Activated CD8-positive, alpha-beta memory T cell treated with anti-CD3 and anti-CD28 coated beads, Interleukin-2, amount 50 U/mL, for 1 hour (primary cell): ENCODE results near the gene SLC25A45.
"Not testable (repeated sequence)": the region's sequence is repeated elsewhere in the genome, so short reads cannot be mapped to it uniquely, and the experiment has no call there.

ENCODE experiments used
- DNase-seq: peaks from one replicate; pipeline ENCODE4 v3.0.0-alpha.2; 2020; ENCODE audit errors: extremely low read depth

The SLC25A45 gene

DNA sequence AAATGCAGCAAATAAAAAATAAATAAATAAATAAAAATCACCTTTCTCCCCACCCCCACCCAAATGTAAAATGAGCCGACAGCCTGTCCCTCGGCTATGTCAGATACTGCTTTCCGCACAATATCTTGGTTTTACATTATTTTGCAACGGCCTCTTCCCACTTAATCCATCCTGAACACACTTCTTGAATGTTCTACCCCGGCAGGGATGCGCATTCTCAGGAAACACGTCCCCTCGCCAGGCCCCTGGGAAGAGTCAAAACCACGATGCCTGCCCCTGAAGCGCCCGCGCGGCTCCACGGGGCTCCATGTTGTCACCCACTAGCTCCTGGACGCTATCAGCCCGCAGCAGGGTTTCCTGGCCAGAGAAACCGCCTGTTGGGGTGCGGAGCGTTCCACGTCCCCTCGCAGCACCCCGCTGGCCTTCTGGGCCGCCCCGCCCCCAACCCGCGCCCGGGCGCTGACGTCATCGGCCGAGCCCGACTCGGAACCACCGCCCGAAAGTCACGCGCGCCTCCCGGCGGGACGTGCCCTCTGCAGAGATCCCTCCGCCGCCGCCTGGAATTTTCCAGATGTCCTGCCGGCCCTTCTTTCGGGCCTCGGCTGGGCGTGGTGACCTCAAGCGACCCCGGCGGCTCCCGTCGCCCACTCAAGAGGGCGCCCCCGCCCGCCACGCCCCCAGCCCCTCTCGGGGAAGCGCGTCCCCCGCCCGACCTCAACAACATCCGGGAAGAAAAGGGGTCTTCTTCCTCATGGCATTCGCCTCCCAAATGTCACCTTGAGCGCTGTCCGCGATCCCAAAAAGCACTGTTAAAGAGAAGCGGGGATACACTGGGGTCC is 39.6 kb upstream of the SLC25A45 start:
- DNase-seq, result peak; percentile 90

DNA sequence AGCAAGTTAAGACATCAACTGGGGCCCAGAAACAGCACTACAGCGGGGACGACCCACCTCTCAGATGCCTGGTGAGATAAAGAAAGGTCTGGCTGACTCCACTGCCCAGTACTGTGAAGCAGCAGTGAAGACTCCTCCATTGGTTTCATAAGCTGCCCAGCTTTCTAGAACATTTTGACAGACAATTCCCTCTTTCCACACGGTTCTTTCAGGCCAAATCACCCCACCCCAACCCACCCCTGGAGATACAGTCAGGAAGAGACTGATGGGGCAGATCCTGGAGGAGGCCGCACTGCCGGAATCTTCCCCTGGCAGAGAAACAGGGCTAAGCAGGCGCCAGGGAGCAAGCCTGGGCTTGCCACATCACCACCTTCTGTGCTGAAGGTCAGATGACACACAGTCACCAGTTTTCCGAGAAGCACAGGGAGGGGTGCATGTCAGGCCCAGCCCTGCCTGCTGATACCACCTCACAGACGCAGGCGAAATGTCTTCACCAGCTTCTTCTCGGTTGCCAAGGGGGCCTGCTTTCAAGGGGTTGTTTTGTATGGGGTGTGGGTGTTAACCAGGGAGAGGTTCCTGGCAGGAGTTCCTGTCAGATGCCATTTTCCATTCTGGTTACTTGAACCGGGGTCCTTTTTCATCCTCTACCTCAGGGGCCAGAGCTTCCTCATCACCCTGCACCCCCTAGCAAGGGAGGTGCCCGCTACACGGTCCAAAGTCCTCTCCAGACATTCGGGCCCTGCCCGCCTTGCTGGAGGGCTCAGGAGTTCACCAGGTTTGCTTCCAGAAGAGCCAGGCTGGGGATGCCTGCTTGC is 38.7 kb upstream of the SLC25A45 start:
- peak; percentile 89 for DNase-seq

DNA sequence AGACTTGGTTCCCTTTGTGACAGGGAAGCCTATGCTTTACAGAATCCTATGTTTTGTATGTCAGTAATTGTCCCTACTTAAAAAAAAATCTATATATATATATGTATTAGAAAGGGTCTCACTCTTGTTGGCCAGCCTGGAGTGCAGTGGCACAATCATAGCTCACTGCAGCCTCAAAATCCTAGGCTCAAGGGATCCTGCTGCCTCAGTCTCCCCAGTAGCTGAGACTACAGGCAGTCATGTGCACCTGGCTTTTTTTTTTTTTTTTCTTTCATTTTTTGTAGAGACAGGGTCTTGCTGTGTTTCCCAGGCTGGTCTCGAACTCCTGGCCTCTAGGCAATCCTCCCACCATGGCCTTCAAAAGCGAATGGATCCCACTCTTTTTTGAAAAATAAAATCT is 38.1 kb upstream of the SLC25A45 start:
- no peak for DNase-seq

DNA sequence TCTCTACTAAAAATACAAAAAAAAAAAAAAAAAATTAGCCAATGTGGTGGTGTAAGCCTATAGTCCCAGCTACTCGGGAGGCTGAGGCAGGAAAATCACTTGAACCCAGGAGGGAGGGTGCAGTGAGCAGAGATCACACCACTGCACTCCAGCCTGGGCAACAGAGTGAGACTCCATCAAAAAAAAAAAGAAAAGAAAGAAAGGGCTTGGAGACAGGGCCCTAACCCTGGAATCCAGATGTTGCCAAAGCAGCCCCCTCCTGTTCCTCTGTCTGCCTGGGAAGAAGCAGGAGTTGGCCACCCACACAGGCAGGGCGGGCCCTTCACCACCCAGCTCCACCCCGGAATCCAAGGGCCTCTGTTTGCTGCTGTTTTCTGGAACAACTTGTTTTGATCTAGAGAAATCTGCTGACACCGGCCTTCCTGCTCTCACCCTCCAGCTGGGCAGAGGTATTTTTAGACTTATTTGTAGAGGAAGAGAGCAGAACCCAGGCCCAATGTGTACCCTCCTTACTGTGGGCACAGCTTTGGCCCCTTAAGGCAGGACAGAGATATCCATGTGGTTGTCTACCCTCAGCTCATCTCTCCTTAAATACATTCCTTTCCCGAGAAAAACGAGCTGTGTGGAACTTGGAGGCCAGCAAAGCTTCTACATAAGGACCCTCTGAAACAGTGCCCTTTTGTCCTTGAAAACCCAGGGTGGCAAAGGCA is 37.5 kb upstream of the SLC25A45 start:
- DNase-seq, result no peak

DNA sequence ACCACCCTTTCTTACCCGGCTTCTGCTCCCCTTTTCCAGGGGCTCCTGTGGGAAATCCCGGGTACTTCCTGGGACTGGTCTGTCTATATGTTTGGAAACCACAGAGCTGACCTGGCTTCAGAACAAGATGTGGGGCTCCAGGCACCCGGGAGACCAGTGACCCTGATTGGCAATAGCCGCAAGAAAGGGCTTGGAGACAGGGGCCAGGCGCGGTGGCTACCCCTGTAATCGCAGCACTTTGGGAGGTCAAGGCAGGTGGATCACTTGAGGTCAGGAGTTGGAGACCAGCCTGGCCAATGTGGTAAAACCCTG is 37.0 kb upstream of the SLC25A45 start:
- DNase-seq, result no peak

DNA sequence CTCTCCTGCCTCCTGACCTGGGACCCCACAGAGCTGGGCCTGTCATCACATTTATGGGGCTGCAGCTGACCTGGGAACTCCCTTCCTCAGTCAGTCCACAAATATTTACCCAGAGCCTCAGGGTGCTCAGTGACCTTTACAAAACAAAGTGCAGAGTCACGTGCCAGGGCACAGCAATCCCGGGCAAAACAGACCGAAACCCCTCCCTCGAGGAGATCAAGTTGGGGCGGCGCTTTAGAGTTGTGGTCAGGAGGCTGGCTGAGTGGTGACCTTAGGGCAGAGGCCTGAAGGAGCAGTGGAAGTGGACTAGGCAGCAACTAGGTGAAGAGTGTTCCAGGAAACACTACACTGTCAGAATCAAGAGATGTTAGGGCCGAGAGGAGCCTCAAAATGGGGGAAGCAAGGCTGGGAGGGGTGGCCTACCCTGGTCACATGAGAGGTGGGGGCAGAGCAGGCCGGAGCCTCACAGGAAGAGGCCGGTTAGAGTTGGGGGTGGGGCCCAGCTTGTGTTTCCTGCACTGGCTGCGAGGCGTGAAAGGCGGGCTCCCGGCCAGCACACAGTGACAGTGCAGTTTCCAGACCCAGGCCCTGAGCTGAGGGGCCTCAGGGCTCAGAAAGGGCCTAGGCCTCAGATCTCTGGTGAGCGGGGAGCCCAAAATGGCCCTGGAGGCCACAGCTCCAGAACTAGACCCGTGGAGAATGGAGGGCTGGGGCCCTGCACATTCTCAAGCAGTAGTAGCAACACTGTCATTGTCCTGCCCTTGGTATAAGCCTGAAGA is 36.4 kb upstream of the SLC25A45 start:
- DNase-seq, result no peak

DNA sequence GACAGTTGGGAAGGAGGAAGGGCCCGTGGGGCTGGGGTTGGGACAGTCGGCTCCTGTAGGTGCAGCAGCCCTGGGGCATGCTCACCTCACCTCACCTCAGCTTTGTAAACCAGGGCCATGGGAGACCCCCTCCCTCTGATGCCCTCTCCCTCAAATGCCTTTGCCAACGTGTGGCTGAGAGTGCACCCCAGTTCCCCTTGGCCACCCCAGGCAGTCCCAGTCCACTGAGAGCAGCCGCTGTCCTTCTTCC is 35.9 kb upstream of the SLC25A45 start:
- DNase-seq, result no peak

DNA sequence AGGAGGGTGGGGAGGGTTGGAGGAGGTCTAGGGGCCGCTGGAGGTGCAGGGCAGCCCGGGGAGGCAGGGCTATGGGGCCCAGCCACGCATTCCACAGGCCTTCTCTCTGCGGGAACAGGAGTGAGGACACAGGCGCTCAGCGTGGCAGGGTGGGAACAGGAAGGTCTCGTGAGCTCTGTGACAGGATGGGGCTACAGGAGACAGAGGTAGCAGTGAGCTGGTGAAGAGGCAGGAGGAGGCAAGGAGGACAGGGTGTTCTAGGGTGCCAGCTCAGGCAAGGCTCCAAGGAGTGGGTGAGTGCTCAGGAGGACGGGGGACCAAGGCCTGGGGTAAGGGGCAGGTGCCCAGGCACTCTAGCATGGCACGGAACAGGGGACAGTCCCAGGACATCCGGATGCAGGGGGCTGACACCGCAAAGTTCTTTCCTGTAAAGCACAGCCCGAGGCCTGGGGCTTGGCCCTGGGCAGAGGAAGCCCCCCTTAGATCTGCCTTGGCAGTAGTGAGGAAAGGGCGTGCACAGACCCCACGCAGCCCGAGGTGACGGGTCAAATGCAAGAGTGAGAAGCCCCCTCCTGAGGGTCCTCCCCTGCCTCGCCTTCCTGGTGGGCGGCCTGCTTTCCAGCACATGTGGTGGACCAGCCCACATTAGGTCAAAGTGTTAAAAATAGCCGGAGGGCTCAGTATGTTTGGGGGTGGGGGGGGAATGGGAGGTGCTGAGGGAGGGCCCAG is 35.4 kb upstream of the SLC25A45 start:
- DNase-seq, result no peak

DNA sequence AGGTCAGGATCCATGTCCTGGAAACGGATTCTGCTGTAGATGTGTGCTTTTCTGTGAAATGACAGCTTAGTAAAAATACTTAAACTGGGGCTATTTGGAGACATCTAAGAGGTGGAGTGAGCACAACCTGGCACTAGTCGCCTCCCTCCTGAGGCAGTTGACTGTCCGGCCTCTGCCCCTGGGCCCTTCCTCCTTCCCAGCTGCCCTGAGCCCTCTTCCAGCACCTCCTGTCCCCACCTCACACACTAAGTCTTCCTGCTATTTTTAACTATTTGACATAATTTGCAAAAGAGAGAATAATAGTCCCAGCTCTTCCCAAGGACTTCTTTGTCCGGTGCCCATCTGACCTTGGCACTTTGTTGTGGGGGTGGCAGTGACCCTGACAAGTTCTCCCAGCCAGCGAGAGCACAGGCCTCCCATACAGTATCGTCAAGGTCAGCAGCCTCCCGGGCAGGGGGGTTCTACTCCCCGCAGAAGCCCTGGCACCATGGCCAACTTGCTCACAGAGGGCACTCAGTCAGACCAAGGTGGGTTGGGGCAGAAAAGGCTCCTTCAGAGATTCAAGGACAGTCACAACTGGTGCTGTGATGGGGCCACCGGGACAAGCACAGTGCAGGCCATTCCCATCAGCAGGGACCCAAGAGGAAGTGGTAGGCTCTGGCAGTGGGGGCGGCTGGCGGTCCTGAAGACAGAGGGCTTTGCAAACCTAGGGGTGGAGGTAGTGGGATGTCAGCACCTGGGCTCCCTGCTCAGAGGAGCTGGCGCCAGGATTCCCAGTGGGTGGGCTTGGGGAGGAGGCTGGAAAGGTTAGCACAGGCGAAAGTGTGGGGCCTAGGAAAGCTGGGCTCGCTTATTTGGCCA is 34.6 kb upstream of the SLC25A45 start:
- no peak for DNase-seq

DNA sequence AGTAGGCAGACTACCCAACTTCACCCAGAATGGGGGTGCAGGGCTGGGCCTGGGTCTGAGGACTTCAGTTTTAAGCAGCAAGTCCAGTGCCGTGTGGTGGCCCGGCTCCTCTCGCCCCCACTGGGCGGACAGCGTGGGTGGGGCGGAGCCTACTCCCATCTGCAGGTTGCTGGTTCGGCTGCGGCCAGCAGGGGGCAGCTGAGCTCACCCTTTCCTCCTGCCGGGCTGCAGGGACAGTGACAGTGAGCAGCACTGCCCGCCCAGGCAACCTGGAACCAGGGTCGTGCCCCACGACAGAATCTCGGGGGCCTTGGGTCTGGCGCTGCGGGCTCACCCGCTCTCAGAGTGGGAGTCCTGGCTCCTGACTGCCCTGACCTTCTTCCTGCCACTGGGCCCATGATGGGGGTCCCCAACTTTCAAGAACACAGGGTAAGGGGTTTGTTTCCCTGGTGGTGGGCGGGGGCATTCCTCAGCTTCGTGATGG is 33.9 kb upstream of the SLC25A45 start:
- no peak for DNase-seq

DNA sequence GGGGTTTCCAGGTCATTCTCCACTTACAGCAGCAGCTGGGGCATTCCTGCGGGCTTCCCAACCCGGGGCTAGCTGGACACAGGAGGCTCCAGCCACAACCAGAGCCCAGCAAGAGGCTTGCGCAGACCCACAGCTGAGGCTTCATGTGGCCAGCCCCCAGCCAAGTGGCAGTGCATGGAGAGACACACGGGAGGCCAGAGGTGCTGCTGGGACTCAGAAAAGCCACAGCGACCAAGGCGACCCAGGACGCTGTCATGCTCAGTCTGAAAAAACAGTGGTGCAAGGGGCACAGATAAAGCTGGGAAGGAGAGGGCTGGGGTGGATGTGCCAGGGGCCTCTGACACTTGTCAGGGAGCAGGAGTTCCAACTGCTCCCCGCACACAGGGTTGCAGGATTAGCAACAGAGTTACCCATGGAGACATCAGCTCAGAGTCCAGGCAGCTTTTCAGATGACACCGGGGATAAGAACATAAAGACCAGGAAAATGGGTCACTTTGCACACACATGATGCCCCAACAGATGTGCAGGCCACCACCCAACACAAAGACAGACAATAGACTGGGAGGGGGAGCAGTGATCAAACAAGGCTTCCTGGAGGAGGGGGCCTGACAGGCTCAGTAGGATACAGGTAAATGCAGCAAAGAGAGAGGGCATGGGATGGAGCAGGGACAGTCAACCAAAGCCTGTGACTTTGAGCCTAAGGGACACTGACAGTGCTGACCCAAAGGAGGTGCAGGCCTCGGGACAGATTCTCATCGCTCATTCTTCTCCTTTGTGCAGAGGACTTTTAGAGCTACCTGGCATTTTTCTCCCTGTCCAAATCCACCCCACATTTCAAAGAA is 33.3 kb upstream of the SLC25A45 start:
- no peak for DNase-seq

DNA sequence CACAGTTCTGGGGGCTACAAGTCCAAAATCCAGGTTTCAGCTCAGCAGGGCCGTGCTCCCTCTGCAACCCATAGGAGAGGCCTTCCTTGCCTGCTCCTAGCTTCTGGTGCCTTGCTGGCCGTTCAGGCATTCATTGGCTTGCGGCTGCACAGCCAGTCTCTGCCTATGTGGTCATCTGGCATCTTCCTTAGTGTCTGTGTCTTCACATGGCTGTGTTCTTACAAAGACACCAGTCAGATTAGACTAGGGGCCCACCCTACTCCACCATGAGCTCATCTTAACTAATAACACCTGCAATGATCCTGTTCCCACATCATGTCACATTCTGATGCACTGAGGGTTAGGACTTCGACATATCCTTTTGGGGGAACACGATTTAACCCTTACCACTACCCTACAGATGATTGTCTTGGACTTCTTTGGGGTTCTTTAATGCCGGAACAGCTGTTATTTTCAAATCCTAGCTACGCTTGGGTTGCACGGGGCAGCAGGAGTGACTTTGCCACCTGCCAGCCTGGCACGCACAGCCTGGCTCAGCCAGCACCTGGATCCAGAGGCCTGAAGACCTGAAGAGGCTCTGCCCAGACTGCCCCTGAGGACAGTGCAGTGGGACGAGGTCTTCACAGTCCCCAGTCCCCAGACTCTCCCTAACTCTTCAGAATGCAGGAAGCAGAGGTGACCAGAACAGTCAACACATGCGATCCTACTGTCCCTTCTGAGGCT is 32.5 kb upstream of the SLC25A45 start:
- DNase-seq, result no peak

DNA sequence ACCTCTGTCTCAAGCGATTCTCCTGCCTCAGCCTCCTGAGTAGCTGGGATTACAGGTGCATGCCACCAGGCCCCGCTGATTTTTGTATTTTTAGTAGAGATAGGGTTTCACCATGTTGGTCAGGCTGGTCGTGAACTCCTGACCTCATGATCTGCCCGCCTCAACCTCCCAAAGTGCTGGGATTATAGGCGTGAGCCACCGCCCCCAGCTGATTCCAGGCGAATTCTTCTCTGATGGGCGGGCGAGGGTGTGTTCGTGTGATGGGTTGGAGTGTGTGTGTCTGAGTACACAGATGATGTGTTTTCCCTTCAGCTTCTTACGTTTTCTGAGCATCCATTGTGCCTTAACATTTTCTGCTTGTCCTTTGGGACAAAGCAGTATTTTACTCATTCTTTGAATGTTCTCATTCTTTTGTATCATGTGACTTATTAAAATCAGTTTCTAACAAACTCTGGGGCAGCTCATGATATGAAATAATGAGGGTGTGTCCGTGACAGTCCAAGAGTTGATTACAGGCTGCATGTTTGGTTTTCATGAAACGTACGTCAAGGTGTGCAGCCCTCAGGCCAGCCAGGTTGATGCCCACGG is 30.7 kb upstream of the SLC25A45 start:
- not testable (repeated sequence) for DNase-seq

DNA sequence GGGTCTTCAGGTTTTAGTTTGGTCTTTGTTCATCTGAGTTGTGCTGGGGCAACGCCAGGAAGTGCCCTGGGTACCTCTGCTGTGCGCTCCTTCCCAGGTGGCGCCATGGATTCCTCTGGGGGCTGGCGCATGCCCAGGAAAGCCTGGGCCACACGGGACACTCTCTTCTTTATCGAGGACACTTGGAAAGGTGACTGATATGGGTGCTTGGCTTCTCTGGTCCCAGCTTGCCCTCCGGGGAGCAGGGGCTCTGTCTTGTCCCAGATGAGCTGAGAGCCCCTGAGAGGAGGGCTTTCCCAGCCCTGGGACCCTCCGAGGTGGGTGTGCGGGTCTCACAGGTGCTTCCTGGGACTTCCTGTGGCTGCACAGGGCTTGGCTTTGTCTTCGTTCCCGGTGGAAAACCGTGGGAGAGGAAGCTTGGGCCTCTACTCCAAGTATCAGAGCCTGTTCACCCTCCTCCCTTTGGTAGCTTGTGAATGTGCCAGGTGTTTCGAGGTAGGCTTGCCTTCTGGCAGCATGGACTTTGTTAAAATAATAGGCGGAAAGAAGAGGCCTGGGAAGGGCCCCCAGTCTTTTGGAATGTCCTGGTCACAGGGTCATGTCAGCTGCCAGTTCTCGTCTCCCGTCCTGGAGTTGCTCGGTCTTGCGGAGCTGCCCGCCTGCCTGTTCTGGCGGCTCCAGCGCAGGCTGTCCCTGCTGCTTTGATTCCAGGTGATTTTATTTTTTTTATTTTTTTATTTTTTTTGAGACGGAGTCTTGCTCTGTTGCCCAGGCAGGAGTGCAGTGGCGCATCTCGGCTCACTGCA is 30.0 kb upstream of the SLC25A45 start:
- no peak for DNase-seq

DNA sequence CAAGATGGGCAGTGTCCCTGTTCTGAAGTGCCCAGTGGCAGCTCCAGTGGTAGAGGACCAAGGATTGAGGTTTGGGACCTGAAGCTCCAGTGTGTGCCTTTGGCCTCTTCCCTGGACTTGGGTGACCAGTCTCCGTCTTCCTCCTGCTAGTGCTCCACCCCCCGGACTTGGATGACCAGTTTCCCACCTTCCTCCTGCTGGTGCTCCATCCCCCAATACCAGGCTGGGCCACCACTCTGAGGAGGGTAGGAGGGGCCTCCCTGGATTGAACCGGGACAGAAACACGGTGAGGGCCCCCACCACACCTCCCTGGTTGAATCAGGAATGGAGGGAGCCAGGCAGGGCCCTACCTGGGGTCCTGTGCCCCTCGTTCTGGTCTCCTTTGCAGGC is 29.2 kb upstream of the SLC25A45 start:
- no peak for DNase-seq

DNA sequence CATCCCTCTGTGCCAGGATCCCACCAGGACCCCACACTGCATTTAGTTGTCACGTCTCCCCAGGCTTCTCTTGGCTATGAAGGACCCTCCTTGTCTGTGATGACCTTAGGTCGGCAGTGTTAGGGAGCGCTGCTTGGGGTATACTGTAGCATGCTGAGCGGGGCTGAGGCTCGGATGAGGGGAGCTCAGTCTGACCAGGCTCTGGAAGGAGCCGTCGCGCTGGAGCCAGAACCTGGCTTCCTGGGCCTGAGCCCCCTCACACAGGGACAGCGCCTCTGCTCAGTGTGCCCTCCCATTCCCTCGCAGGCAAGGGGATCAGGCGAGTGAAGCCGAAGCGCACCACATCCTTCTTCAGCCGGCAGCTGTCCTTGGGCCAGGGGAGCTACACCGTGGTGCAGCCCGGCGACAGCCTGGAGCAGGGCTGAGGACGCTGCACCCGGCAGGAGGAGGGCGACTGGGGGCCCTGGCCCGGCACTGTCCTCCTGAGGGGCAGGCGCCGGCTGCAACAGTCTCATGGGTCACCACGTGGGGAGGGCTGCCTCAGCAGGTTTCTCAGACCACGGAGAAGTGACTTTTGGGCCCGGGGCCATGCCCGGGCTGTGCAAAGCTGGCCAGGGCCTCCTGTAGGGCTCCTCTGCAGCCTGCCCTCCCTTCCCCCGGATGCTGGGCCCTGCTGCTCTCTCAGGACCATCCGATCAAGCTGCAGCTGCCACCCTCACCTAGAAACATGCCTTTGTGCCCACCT is 28.7 kb upstream of the SLC25A45 start:
- DNase-seq, result no peak
